ENCODE measurements around the gene FOXJ3.

The FOXJ3 gene

DNA sequence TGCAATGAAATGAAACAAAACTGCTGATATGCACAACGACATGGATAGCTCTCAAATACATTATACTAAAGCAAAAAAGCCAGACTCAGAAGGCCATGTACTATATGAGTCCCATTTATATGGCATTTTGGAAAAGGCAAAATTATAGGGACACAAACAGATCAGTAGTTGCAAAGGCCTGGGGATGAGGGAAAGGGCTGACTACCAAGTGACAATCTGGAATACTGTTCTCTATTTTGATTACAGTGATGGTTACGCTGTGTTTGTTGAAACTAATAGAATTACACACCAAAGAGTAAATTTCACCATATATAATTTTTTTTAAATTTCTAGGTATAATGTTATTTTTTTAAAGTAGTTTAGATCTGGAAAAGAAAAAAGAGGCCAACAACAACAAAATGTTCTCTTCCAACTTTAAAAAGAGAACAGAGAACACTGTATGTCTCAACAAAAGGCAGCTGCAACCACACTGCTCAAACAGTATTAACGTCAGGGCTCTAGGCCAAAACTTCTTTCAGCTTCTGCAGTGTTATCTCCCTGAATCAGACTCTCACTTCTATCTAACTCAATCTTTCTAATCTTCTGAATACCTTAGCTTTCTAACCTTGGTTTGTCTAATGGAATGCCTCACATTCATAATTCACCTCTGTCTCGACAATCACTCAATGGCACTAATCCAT lies 75.8 kb downstream of the FOXJ3 start:
- Histone ChIP-seq H3K27ac (no peak overlapping the region), H3K4me3 (no peak overlapping the region)
- TF ChIP-seq, protein P1, sequence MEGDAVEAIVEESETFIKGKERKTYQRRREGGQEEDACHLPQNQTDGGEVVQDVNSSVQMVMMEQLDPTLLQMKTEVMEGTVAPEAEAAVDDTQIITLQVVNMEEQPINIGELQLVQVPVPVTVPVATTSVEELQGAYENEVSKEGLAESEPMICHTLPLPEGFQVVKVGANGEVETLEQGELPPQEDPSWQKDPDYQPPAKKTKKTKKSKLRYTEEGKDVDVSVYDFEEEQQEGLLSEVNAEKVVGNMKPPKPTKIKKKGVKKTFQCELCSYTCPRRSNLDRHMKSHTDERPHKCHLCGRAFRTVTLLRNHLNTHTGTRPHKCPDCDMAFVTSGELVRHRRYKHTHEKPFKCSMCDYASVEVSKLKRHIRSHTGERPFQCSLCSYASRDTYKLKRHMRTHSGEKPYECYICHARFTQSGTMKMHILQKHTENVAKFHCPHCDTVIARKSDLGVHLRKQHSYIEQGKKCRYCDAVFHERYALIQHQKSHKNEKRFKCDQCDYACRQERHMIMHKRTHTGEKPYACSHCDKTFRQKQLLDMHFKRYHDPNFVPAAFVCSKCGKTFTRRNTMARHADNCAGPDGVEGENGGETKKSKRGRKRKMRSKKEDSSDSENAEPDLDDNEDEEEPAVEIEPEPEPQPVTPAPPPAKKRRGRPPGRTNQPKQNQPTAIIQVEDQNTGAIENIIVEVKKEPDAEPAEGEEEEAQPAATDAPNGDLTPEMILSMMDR (IDR thresholded peaks at IDR 0.05) = no peak
- no peak for DNase-seq (ENCODE audit: low spot score)

DNA sequence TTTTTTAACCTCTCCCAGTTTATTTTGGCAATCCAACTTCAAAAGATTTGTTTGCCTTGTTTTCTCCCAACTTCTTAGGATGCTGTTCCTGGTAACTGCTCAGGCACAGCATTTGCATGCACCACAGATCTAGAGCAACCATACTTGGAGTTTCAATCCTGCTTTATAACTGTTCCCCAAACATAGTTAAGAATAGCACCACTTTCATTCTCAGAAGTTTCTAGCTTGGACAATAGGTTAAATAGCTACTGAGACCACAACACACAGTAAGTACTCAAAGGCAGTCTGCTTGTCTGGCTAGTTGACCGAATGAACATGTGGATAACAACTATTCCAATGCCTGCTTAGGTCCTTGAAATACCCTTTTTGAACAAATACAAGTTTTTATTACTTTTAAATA lies 76.8 kb downstream of the FOXJ3 start:
- Histone ChIP-seq H3K4me3 (no peak overlapping the region), H3K27ac (no peak overlapping the region)
- TF ChIP-seq, protein P1 (IDR thresholded peaks at IDR 0.05) = no peak
- DNase-seq (ENCODE audit: low spot score) = no peak

DNA sequence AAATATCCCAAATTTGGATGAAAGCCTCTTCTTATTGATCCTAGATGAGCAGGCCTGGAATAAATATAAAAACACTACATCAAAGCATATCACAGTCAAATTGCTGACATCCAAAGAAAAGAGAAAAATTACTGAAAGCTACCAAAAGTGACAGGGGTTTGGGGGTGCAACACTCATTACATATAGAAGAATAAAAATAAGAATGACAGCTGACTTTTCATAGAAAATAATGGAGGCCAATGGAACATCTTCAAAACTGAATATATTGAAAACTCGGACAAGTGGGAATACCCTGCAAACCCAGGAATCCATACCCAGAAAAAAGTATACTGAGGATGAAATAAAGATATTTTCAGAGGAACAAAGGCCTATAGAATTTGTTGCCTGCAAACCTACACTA lies 84.0 kb downstream of the FOXJ3 start:
- no peak for DNase-seq (ENCODE audit: low spot score)
- TF ChIP-seq, protein P1 (IDR thresholded peaks at IDR 0.05) = no peak
- Histone ChIP-seq H3K4me3 (no peak overlapping the region), H3K27ac (no peak overlapping the region)

DNA sequence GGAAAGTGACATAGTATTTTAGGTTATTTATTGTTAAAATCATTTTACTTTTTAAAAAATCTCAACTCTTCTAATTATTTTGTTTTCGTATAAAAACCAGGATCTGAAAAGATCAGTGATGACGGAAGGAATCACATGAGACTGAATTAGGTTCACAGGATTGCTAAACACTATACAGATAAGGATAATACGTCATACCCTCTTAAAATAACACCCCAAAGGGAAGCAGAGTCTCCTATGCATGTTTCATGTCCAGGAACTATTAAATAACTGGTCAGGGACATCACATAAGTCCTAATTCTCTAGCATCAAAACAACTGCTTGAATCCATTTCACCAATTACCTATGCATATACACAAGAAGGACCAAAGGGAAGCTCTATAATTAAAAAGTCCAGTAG lies 84.9 kb downstream of the FOXJ3 start:
- Histone ChIP-seq H3K4me3 (no peak overlapping the region), H3K27ac (no peak overlapping the region)
- TF ChIP-seq, protein P1 (IDR thresholded peaks at IDR 0.05) = no peak
- no peak for DNase-seq (ENCODE audit: low spot score)

DNA sequence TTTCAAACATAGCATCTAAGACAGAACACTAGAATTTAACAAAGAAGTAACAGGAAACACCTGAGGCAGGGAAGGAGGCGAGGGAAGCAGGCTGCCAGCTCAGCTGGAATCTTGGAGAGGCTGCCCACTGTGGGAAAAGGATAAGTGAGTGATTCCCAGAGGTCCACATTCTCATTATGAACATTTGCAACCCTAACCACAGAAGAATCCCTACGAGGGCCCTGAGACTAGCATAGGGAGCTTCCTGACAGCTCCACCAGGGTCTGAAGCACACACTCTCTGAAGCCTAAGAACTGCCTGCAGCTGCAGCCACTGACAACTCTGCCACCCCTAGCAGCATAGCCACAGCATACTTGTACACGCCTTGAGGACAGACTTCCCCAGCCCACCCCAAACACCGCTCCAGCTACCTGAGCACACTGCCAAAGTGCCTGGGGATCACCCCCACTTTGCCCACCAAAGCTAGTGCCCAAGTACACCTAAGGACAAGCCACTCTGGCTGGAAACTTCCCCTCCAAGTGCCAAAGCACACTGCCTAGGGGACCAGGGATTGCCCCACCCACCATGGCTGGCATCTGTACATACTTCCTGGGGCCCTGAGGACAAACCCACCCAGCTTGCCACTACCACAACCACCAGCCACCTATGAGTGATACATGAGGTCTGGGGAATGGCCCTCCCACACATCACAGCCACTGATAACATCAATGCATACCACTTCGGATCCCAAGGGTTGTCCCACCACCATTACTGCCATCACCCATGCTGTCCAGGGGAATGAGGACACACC lies 93.9 kb downstream of the FOXJ3 start:
- TF ChIP-seq, protein P1 (IDR thresholded peaks at IDR 0.05) = no peak
- H3K27ac ChIP-seq = no peak overlapping the region
- no peak for DNase-seq (ENCODE audit: low spot score)
- no peak overlapping the region for H3K4me3 ChIP-seq

DNA sequence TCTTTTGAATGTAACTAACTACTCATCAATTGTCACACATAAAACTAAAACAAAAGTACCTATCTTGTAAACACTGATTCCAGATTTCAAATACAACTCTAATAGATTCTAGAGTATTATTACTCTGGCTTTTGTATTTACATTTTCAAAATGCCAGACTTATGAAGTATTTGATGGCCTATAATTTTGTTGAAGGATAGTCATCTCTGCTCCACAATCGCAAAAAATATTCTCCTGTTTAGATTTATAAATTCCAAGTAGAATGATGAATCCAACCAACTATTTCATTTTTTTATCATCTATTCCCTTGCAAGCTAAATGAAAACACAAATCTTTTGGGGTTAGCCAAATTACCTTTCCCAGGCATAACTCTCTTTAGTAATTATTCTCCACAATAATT lies 95.5 kb downstream of the FOXJ3 start:
- TF ChIP-seq, protein P1 (IDR thresholded peaks at IDR 0.05) = no peak
- H3K27ac ChIP-seq = no peak overlapping the region
- no peak overlapping the region for H3K4me3 ChIP-seq
- no peak for DNase-seq (ENCODE audit: low spot score)

DNA sequence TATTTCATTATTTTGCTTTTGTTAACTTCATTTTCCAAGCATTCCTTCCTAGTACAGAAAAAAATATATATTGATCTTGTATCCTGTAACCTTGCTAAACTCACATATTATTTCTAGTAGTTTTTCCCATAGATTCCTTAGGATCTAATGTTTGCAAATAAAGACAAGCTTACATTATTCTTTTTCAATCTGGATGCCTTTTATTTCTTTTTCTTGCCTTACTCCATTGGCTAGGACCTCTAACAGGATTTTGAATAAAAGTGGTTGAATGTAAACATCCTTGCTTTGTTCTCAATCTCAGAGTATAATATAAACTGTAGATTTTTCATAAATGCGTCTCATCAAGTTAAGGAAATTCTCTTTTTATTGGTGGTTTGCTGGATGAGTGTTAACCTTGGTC lies 96.0 kb downstream of the FOXJ3 start:
- Histone ChIP-seq H3K27ac (no peak overlapping the region), H3K4me3 (no peak overlapping the region)
- DNase-seq (ENCODE audit: low spot score) = no peak
- TF ChIP-seq, protein P1 (IDR thresholded peaks at IDR 0.05) = no peak

Measured in coronary artery (tissue), 2 donors.